ENCODE results near the gene ZCCHC8. TPM values are rescaled to one million over a fixed set of nuclear protein-coding genes. Genes with fewer than 3 reads are reported as not detected.
A peak's percentile ranks its signal among the peaks of the same experiment; 100 is the strongest.

Gene ZCCHC8
- total RNA-seq, 1 donor, result 22.8 TPM

GRCh38 chr12:122528582-122528981 is 27.9 kb upstream of the ZCCHC8 start:
- Histone ChIP-seq H3K4me2 (ENCODE audit: insufficient read depth, low read length) (peak overlapping the region; percentile 87), H3K36me3 (ENCODE audit: insufficient read depth, low read length) (peaks cover 14% of the 10 kb centered on the region), H3K4me1 (ENCODE audit: insufficient read depth, low read length) (peaks cover 20% of the 10 kb centered on the region), H3K27ac (ENCODE audit: low read depth, low read length) (no peak overlapping the region), H3K9me3 (ENCODE audit: low read depth, low read length) (no peaks in the 10 kb centered on the region), H3K4me3 (ENCODE audit: insufficient read depth, low read length) (no peak overlapping the region), H4K20me1 (ENCODE audit: insufficient read depth, low read length) (peaks cover 20% of the 10 kb centered on the region), H3K27me3 (ENCODE audit: insufficient read depth, low read length) (no peaks in the 10 kb centered on the region), H2AFZ (ENCODE audit: low read length) (peak overlapping the region; percentile 92), H3K79me2 (ENCODE audit: insufficient read depth, low read length) (peaks cover 69% of the 10 kb centered on the region)
- no peak for TF ChIP-seq CTCF (IDR thresholded peaks at IDR 0.05; ENCODE audit: extremely low read depth, low read depth, low read length)
- DNase-seq (ENCODE audit: insufficient read length, low spot score, missing footprints), result no peak

- no peak for DNase-seq (ENCODE audit: insufficient read length, low spot score, missing footprints)
- peak overlapping the region; percentile 92 for H2AFZ ChIP-seq (ENCODE audit: low read length)
- TF ChIP-seq CTCF (IDR thresholded peaks at IDR 0.05; ENCODE audit: extremely low read depth, low read depth, low read length), result no peak
- H3K9me3 ChIP-seq (ENCODE audit: low read depth, low read length), result no peaks in the 10 kb centered on the region
- H3K4me2 ChIP-seq (ENCODE audit: insufficient read depth, low read length), result peak overlapping the region; percentile 87
- H3K4me1 ChIP-seq (ENCODE audit: insufficient read depth, low read length), result peaks cover 27% of the 10 kb centered on the region
- peaks cover 14% of the 10 kb centered on the region for H3K36me3 ChIP-seq (ENCODE audit: insufficient read depth, low read length)
- H3K27me3 ChIP-seq (ENCODE audit: insufficient read depth, low read length), result no peaks in the 10 kb centered on the region
- peak overlapping the region; percentile 94 for H3K4me3 ChIP-seq (ENCODE audit: insufficient read depth, low read length)
- H4K20me1 ChIP-seq (ENCODE audit: insufficient read depth, low read length), result peaks cover 30% of the 10 kb centered on the region
- peaks cover 72% of the 10 kb centered on the region for H3K79me2 ChIP-seq (ENCODE audit: insufficient read depth, low read length)
- H3K27ac ChIP-seq (ENCODE audit: low read depth, low read length), result peak overlapping the region; percentile 79
Observed at GRCh38 chr12:122527478-122527944, 26.8 kb upstream of the ZCCHC8 start.

- Histone ChIP-seq H3K27ac (ENCODE audit: low read depth, low read length) (peak within 1 kb of the TSS; percentile 99), H3K4me1 (ENCODE audit: insufficient read depth, low read length) (peaks cover 27% of the 10 kb centered on the region), H3K4me3 (ENCODE audit: insufficient read depth, low read length) (peak within 1 kb of the TSS; percentile 94), H3K27me3 (ENCODE audit: insufficient read depth, low read length) (no peaks in the 10 kb centered on the region), H4K20me1 (ENCODE audit: insufficient read depth, low read length) (peaks cover 36% of the 10 kb centered on the region), H3K4me2 (ENCODE audit: insufficient read depth, low read length) (peak within 1 kb of the TSS; percentile 87), H3K79me2 (ENCODE audit: insufficient read depth, low read length) (peaks cover 79% of the 10 kb centered on the region), H3K36me3 (ENCODE audit: insufficient read depth, low read length) (peaks cover 21% of the 10 kb centered on the region), H3K9me3 (ENCODE audit: low read depth, low read length) (no peaks in the 10 kb centered on the region), H2AFZ (ENCODE audit: low read length) (peak within 1 kb of the TSS; percentile 92)
- peak; percentile 87 for DNase-seq (ENCODE audit: insufficient read length, low spot score, missing footprints)
- TF ChIP-seq CTCF (IDR thresholded peaks at IDR 0.05; ENCODE audit: extremely low read depth, low read depth, low read length), result no peak
Observed at GRCh38 chr12:122526683-122527477, 26.1 kb upstream of the ZCCHC8 start, which contains the start of the genes KNTC1 and RSRC2. Gene KNTC1, plus strand, starts transcription at chr12:122527249. Its CDS starts 2,815 bp downstream, at chr12:122530064. Gene RSRC2, minus strand, starts transcription at chr12:122526936. Its CDS starts 83 bp downstream, at chr12:122526853.

Measured in osteoblast (primary cell).